Nephron (organoid): ENCODE results near the gene C1orf21.
A peak's percentile ranks its signal among the peaks of the same experiment; 100 is the strongest.

Source experiments
- H3K27ac Mint-ChIP-seq, 3 experiments: 2 replicates each; pipeline ENCODE4 v1.8.0; 2020; ENCODE audit warnings: mixed read lengths in 3 of 3, mild to moderate bottlenecking in 2 of 3, moderate library complexity in 1 of 3
- H3K27me3 Mint-ChIP-seq: 2 replicates; pipeline ENCODE4 v1.8.0; 2021; ENCODE audit warnings: low read depth, mild to moderate bottlenecking, moderate library complexity, mixed read lengths
- H3K36me3 Mint-ChIP-seq: 2 replicates; pipeline ENCODE4 v1.8.0; 2020; ENCODE audit warnings: low read depth, mixed read lengths
- H3K4me1 Mint-ChIP-seq: 2 replicates; pipeline ENCODE4 v1.8.0; 2020; ENCODE audit warnings: mixed read lengths
- H3K4me3 Mint-ChIP-seq, 3 experiments: 2 replicates each; pipeline ENCODE4 v1.8.0; 2020; ENCODE audit warnings: mild to moderate bottlenecking in 3 of 3, mixed read lengths in 3 of 3, moderate library complexity in 2 of 3
- H3K9me3 Mint-ChIP-seq: 2 replicates; pipeline ENCODE4 v1.8.0; 2020; ENCODE audit warnings: mixed read lengths
- CTCF ChIP-seq, 3 experiments: fragments of 200-600 bp; sonication (generic); IDR thresholded peaks; one replicate each; pipeline ENCODE4 v1.5.0; 2021; ENCODE audit warnings: antibody characterized with exemption in 3 of 3; ENCODE audit not compliant: unreplicated experiment in 3 of 3

The C1orf21 gene

GRCh38 chr1:184535191-184535970 lies 148.6 kb downstream of the C1orf21 start:
- H3K9me3 Mint-ChIP-seq = peaks cover 23% of the 10 kb centered on the region

GRCh38 chr1:184536246-184536985 lies 149.6 kb downstream of the C1orf21 start:
- Mint-ChIP-seq H3K36me3 (peaks cover 35% of the 10 kb centered on the region), H3K4me1 (peaks cover 17% of the 10 kb centered on the region), H3K27ac (peak overlapping the region in 1 of 3 experiments; percentile 40), H3K9me3 (peaks cover 23% of the 10 kb centered on the region), H3K4me3 (no peak overlapping the region), H3K27me3 (no peaks in the 10 kb centered on the region)
- no peak for TF ChIP-seq CTCF (IDR thresholded peaks at IDR 0.05; ENCODE audit: unreplicated experiment in 3 of 3)

More at GRCh38 chr1:184535191-184535970, 148.6 kb downstream of the C1orf21 start:
- Mint-ChIP-seq H3K36me3 (peaks cover 35% of the 10 kb centered on the region), H3K27ac (peak overlapping the region; percentile 9 to 48 (median 11)), H3K4me3 (no peak overlapping the region), H3K27me3 (no peaks in the 10 kb centered on the region), H3K4me1 (peaks cover 22% of the 10 kb centered on the region)
- no peak for TF ChIP-seq CTCF (IDR thresholded peaks at IDR 0.05; ENCODE audit: unreplicated experiment in 3 of 3)

- Mint-ChIP-seq H3K4me1 (peaks cover 7% of the 10 kb centered on the region), H3K4me3 (no peak overlapping the region), H3K36me3 (peaks cover 33% of the 10 kb centered on the region), H3K27me3 (no peaks in the 10 kb centered on the region), H3K27ac (no peak overlapping the region), H3K9me3 (peaks cover 23% of the 10 kb centered on the region)
- TF ChIP-seq CTCF (IDR thresholded peaks at IDR 0.05; ENCODE audit: unreplicated experiment in 3 of 3) = no peak
These were observed 152.8 kb downstream of the C1orf21 start for GRCh38 chr1:184539580-184539979.

- Mint-ChIP-seq H3K36me3 (peaks cover 22% of the 10 kb centered on the region), H3K27me3 (no peaks in the 10 kb centered on the region), H3K27ac (no peak overlapping the region), H3K4me3 (no peak overlapping the region), H3K4me1 (no peaks in the 10 kb centered on the region), H3K9me3 (peaks cover 23% of the 10 kb centered on the region)
- TF ChIP-seq CTCF (IDR thresholded peaks at IDR 0.05; ENCODE audit: unreplicated experiment in 3 of 3) = no peak
These were observed 154.8 kb downstream of the C1orf21 start for GRCh38 chr1:184541537-184542152.

GRCh38 chr1:184542291-184542690 lies 155.5 kb downstream of the C1orf21 start:
- H3K27ac Mint-ChIP-seq = no peak overlapping the region
- TF ChIP-seq CTCF (IDR thresholded peaks at IDR 0.05; ENCODE audit: unreplicated experiment in 3 of 3) = no peak
- no peaks in the 10 kb centered on the region for H3K4me1 Mint-ChIP-seq
- peaks cover 20% of the 10 kb centered on the region for H3K9me3 Mint-ChIP-seq
- H3K4me3 Mint-ChIP-seq = no peak overlapping the region
- H3K27me3 Mint-ChIP-seq = no peaks in the 10 kb centered on the region
- peaks cover 18% of the 10 kb centered on the region for H3K36me3 Mint-ChIP-seq
